ENCODE data around the gene SMYD3.

- no peak for TF ChIP-seq CTCF (IDR thresholded peaks at IDR 0.05; ENCODE audit: poor library complexity)
- TF ChIP-seq EZH2 (IDR thresholded peaks at IDR 0.05; ENCODE audit: borderline replicate concordance): no peak
- no peak for TF ChIP-seq EZH2phosphoT487 (IDR thresholded peaks at IDR 0.05; ENCODE audit: low read depth, severe bottlenecking, unreplicated experiment)
These were observed 465.7 kb downstream of the SMYD3 start for GRCh38 chr1:246041360-246041759.

All from hepatocyte (in vitro differentiated cells).